ENCODE results near the gene ZNF419. TPM values are rescaled to one million over a fixed set of nuclear protein-coding genes. Genes with fewer than 3 reads are reported as not detected.

ZNF419 gene
- polyA plus RNA-seq, 1 of the 3 experiments (the other 2 are of a cell fraction), result 7.8 TPM

DNA sequence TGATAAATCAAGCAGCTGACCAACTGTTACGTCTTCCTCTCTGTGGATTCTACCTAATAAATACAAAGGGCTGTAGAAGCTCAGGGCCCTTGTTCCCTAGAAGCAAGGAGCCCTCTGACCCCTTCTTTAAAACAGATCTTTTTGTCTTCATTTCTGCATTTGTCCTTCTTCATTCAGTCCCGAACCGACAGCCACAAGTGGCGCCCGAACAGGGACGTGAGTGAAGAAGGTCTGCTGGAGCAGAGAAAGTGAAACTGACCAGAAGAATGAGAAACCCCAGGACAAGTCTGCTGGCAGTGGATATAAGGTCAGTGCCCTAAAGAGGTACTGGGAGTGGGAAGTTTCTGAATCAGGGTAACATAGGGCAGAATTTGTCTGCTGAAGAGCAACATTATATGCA, 25.3 kb downstream of the ZNF419 start:
- 77% methylated on average over 6 of the region's 6 CpGs for WGBS (ENCODE audit: low lambda C conversion rate)
- Histone ChIP-seq H3K27me3 (ENCODE audit: insufficient read depth) (no peaks in the 10 kb centered on the region), H3K4me3 (ENCODE audit: low read depth in 2 of 2, low read length in 1 of 2) (no peak overlapping the region; a peak in 1 of 4 replicates), H3K9ac (no peak overlapping the region), H3K36me3 (replicated peaks in 1 of 2; ENCODE audit: control insufficient read depth in 1 of 2, insufficient read depth in 2 of 2, low read length in 1 of 2) (peaks cover 17 to 65% of the 10 kb centered on the region in 2 experiments), H3K9me3 (peaks cover 27% of the 10 kb centered on the region), H3K4me2 (no peak overlapping the region), H3K79me2 (ENCODE audit: insufficient read depth) (no peaks in the 10 kb centered on the region), H4K20me1 (ENCODE audit: insufficient read depth) (no peaks in the 10 kb centered on the region), H3K9me2 (no peaks in the 10 kb centered on the region), H3K4me1 (ENCODE audit: control insufficient read depth in 1 of 2, insufficient read depth in 2 of 2, low read depth in 1 of 2, low read length in 1 of 2) (no peaks in the 10 kb centered on the region), H3F3A (replicated peaks; ENCODE audit: insufficient read depth) (peaks cover 13% of the 10 kb centered on the region), H3K27ac (ENCODE audit: low read depth in 2 of 2, low read length in 1 of 2) (no peak overlapping the region), H2AFZ (ENCODE audit: low read depth) (no peak overlapping the region)
- ChIA-PET CTCF (no interaction called here), POLR2A (no interaction called here)
- DNase-seq, result no peak
- no peak for TF ChIP-seq RCOR1 (IDR thresholded peaks at IDR 0.05; ENCODE audit: low read length)
- TF ChIP-seq, protein P1, sequence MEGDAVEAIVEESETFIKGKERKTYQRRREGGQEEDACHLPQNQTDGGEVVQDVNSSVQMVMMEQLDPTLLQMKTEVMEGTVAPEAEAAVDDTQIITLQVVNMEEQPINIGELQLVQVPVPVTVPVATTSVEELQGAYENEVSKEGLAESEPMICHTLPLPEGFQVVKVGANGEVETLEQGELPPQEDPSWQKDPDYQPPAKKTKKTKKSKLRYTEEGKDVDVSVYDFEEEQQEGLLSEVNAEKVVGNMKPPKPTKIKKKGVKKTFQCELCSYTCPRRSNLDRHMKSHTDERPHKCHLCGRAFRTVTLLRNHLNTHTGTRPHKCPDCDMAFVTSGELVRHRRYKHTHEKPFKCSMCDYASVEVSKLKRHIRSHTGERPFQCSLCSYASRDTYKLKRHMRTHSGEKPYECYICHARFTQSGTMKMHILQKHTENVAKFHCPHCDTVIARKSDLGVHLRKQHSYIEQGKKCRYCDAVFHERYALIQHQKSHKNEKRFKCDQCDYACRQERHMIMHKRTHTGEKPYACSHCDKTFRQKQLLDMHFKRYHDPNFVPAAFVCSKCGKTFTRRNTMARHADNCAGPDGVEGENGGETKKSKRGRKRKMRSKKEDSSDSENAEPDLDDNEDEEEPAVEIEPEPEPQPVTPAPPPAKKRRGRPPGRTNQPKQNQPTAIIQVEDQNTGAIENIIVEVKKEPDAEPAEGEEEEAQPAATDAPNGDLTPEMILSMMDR (IDR thresholded peaks at IDR 0.05), result no peak
- TF ChIP-seq JUND (IDR thresholded peaks at IDR 0.05), result no peak
- TF ChIP-seq SIN3A (IDR thresholded peaks at IDR 0.05; ENCODE audit: borderline replicate concordance, low read depth, low read length), result no peak
- TF ChIP-seq, protein P2, sequence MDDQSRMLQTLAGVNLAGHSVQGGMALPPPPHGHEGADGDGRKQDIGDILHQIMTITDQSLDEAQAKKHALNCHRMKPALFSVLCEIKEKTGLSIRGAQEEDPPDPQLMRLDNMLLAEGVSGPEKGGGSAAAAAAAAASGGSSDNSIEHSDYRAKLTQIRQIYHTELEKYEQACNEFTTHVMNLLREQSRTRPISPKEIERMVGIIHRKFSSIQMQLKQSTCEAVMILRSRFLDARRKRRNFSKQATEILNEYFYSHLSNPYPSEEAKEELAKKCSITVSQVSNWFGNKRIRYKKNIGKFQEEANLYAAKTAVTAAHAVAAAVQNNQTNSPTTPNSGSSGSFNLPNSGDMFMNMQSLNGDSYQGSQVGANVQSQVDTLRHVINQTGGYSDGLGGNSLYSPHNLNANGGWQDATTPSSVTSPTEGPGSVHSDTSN (IDR thresholded peaks at IDR 0.05), result no peak
- TF ChIP-seq GATA2 (CRISPR knock-in tag; IDR thresholded peaks at IDR 0.05), result no peak
- TF ChIP-seq MXI1 (IDR thresholded peaks at IDR 0.05; ENCODE audit: low read depth, low read length), result no peak
- TF ChIP-seq, protein P3, sequence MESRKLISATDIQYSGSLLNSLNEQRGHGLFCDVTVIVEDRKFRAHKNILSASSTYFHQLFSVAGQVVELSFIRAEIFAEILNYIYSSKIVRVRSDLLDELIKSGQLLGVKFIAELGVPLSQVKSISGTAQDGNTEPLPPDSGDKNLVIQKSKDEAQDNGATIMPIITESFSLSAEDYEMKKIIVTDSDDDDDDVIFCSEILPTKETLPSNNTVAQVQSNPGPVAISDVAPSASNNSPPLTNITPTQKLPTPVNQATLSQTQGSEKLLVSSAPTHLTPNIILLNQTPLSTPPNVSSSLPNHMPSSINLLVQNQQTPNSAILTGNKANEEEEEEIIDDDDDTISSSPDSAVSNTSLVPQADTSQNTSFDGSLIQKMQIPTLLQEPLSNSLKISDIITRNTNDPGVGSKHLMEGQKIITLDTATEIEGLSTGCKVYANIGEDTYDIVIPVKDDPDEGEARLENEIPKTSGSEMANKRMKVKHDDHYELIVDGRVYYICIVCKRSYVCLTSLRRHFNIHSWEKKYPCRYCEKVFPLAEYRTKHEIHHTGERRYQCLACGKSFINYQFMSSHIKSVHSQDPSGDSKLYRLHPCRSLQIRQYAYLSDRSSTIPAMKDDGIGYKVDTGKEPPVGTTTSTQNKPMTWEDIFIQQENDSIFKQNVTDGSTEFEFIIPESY (IDR thresholded peaks at IDR 0.05; ENCODE audit: borderline replicate concordance, low read depth), result no peak
- TF ChIP-seq FOSL2 (IDR thresholded peaks at IDR 0.05; ENCODE audit: borderline replicate concordance, low read depth), result no peak
- TF ChIP-seq NRF1 (IDR thresholded peaks at IDR 0.05; ENCODE audit: low read depth, low read length), result no peak
- no peak for TF ChIP-seq RAD21 (IDR thresholded peaks at IDR 0.05; ENCODE audit: low read length)
- no peak for TF ChIP-seq RXRA (IDR thresholded peaks at IDR 0.05; ENCODE audit: borderline replicate concordance, low read depth)

DNA sequence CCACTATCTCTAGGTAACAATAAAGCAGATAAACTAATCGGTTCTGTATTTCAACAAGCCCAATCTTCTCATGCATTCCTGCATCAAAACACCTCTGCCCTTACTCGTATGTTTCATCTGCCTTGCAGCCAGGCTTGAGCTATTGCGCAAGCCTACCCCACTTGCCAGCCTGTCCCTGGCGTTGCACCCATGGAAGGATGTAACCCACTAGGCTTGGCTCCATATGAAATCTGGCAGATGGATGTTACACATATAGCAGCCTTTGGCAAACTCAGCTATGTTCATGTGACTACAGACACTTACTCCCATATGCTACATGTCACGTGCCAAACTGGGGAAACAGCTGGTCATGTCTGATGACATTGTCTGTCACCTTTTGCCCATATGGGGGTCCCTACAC, 27.7 kb downstream of the ZNF419 start:
- no peak for DNase-seq
- ChIA-PET CTCF (no interaction called here), POLR2A (no interaction called here)
- Histone ChIP-seq H3K9me3 (peaks cover 17% of the 10 kb centered on the region), H3K36me3 (replicated peaks in 1 of 2; ENCODE audit: control insufficient read depth in 1 of 2, insufficient read depth in 2 of 2, low read length in 1 of 2) (peaks cover 15 to 48% of the 10 kb centered on the region in 2 experiments), H3K27me3 (ENCODE audit: insufficient read depth) (no peaks in the 10 kb centered on the region), H3K9ac (no peak overlapping the region), H3K79me2 (ENCODE audit: insufficient read depth) (no peaks in the 10 kb centered on the region), H2AFZ (ENCODE audit: low read depth) (no peak overlapping the region), H3K4me2 (no peak overlapping the region), H3K9me2 (no peaks in the 10 kb centered on the region), H3F3A (replicated peaks; ENCODE audit: insufficient read depth) (peaks cover 5% of the 10 kb centered on the region), H3K27ac (ENCODE audit: low read depth in 2 of 2, low read length in 1 of 2) (no peak overlapping the region), H4K20me1 (ENCODE audit: insufficient read depth) (no peaks in the 10 kb centered on the region), H3K4me3 (ENCODE audit: low read depth in 2 of 2, low read length in 1 of 2) (no peak overlapping the region), H3K4me1 (ENCODE audit: control insufficient read depth in 1 of 2, insufficient read depth in 2 of 2, low read depth in 1 of 2, low read length in 1 of 2) (no peaks in the 10 kb centered on the region)
- 59% methylated on average over 5 of the region's 5 CpGs for WGBS (ENCODE audit: low lambda C conversion rate)
- no peak for TF ChIP-seq NRF1 (IDR thresholded peaks at IDR 0.05; ENCODE audit: low read depth, low read length)
- no peak for TF ChIP-seq SIN3A (IDR thresholded peaks at IDR 0.05; ENCODE audit: borderline replicate concordance, low read depth, low read length)
- no peak for TF ChIP-seq RAD21 (IDR thresholded peaks at IDR 0.05; ENCODE audit: low read length)
- no peak for TF ChIP-seq RXRA (IDR thresholded peaks at IDR 0.05; ENCODE audit: borderline replicate concordance, low read depth)
- no peak for TF ChIP-seq TEAD4 (IDR thresholded peaks at IDR 0.05; ENCODE audit: borderline replicate concordance, insufficient read depth)
- no peak for TF ChIP-seq CHD2 (IDR thresholded peaks at IDR 0.05; ENCODE audit: low read length, partially characterized antibody)
- no peak for TF ChIP-seq NFIC (IDR thresholded peaks at IDR 0.05; ENCODE audit: borderline replicate concordance)
- TF ChIP-seq, protein P4, sequence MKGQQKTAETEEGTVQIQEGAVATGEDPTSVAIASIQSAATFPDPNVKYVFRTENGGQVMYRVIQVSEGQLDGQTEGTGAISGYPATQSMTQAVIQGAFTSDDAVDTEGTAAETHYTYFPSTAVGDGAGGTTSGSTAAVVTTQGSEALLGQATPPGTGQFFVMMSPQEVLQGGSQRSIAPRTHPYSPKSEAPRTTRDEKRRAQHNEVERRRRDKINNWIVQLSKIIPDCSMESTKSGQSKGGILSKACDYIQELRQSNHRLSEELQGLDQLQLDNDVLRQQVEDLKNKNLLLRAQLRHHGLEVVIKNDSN (IDR thresholded peaks at IDR 0.05; ENCODE audit: borderline replicate concordance, low read depth), result no peak
- TF ChIP-seq, protein P2 (IDR thresholded peaks at IDR 0.05), result no peak
- no peak for TF ChIP-seq SMC3 (IDR thresholded peaks at IDR 0.05; ENCODE audit: low read depth, low read length)
- TF ChIP-seq RCOR1 (IDR thresholded peaks at IDR 0.05; ENCODE audit: low read length), result no peak

Measured in SK-N-SH (cell line).